Activated naive CD4-positive, alpha-beta T cell treated with anti-CD3 and anti-CD28 coated beads, Interleukin-2, amount 10 ng/mL, durations not matched to agents 7 days and 5 days (primary cell): ENCODE results near the gene TBXA2R.

ENCODE experiments used
- CTCF ChIA-PET: fragments of 350-600 bp; sonication (Branson Sonifier 250); formaldehyde crosslinking; loops from one replicate; lab custom pipeline; 2021; ENCODE audit warnings: antibody characterized with exemption; lab: Charles Lee
- DNase-seq: peaks from one replicate; pipeline ENCODE4 v3.0.0-alpha.2; 2020
- H3K27ac Mint-ChIP-seq: one replicate; pipeline ENCODE4 v1.8.0; 2021; ENCODE audit warnings: mild to moderate bottlenecking, moderate library complexity, mixed read lengths
- H3K27me3 Mint-ChIP-seq: one replicate; pipeline ENCODE4 v1.8.0; 2021; ENCODE audit warnings: mild to moderate bottlenecking, mixed read lengths
- H3K36me3 Mint-ChIP-seq: one replicate; pipeline ENCODE4 v1.8.0; 2021; ENCODE audit warnings: mixed read lengths
- H3K4me1 Mint-ChIP-seq: one replicate; pipeline ENCODE4 v1.8.0; 2021; ENCODE audit warnings: mixed read lengths
- H3K4me3 Mint-ChIP-seq: one replicate; pipeline ENCODE4 v1.8.0; 2021; ENCODE audit warnings: mild to moderate bottlenecking, moderate library complexity, mixed read lengths
- H3K9me3 Mint-ChIP-seq: one replicate; pipeline ENCODE4 v1.8.0; 2021; ENCODE audit warnings: mixed read lengths

TBXA2R gene

GRCh38 chr19:3556978-3557460 lies 49.7 kb downstream of the TBXA2R start:
- H3K9me3 Mint-ChIP-seq = no peaks in the 10 kb centered on the region
- CTCF ChIA-PET = interaction anchor here (6.6 kb wide), 1 partner anchor 11 kb away, joined by 42 read pairs; no protein-coding TSS in a partner anchor
- H3K4me1 Mint-ChIP-seq = peaks cover 47% of the 10 kb centered on the region
- peak overlapping the region; percentile 96 for H3K4me3 Mint-ChIP-seq
- H3K27ac Mint-ChIP-seq = peak overlapping the region; percentile 86
- peak; percentile 70 for DNase-seq
- H3K27me3 Mint-ChIP-seq = no peaks in the 10 kb centered on the region
- peaks cover 15% of the 10 kb centered on the region for H3K36me3 Mint-ChIP-seq

GRCh38 chr19:3556423-3556977 lies 50.2 kb downstream of the TBXA2R start:
- DNase-seq = no peak
- H3K27me3 Mint-ChIP-seq = no peaks in the 10 kb centered on the region
- peaks cover 51% of the 10 kb centered on the region for H3K4me1 Mint-ChIP-seq
- CTCF ChIA-PET = interaction anchor here (1.2 to 6.6 kb wide), 2 partner anchors 10 to 28 kb away, joined by 3 to 42 read pairs; partner anchors contain the start of gene GIPC3
- H3K4me3 Mint-ChIP-seq = peak overlapping the region; percentile 96
- peak overlapping the region; percentile 86 for H3K27ac Mint-ChIP-seq
- H3K9me3 Mint-ChIP-seq = no peaks in the 10 kb centered on the region
- peaks cover 16% of the 10 kb centered on the region for H3K36me3 Mint-ChIP-seq

GRCh38 chr19:3555653-3556422 lies 50.8 kb downstream of the TBXA2R start:
- Mint-ChIP-seq H3K36me3 (peaks cover 18% of the 10 kb centered on the region), H3K27me3 (no peaks in the 10 kb centered on the region), H3K9me3 (no peaks in the 10 kb centered on the region), H3K4me3 (peak overlapping the region; percentile 96), H3K4me1 (peaks cover 53% of the 10 kb centered on the region), H3K27ac (peak overlapping the region; percentile 96)
- CTCF ChIA-PET = interaction anchor here (1.2 to 6.6 kb wide), 2 partner anchors 9 to 29 kb away, joined by 3 to 42 read pairs; partner anchors contain the start of gene GIPC3
- DNase-seq = no peak

- Mint-ChIP-seq H3K9me3 (no peaks in the 10 kb centered on the region), H3K4me3 (peak overlapping the region; percentile 96), H3K27me3 (no peaks in the 10 kb centered on the region), H3K36me3 (peaks cover 20% of the 10 kb centered on the region), H3K4me1 (peaks cover 53% of the 10 kb centered on the region), H3K27ac (peak overlapping the region; percentile 96)
- peak; percentile 70 for DNase-seq
- CTCF ChIA-PET = interaction anchor here (1.2 to 6.6 kb wide), 2 partner anchors 8 to 33 kb away, joined by 3 to 42 read pairs; no protein-coding TSS in a partner anchor
Measured at GRCh38 chr19:3554254-3555083, 52.2 kb downstream of the TBXA2R start.

- Mint-ChIP-seq H3K9me3 (no peaks in the 10 kb centered on the region), H3K36me3 (peaks cover 22% of the 10 kb centered on the region), H3K4me1 (peaks cover 45% of the 10 kb centered on the region), H3K27me3 (no peaks in the 10 kb centered on the region), H3K27ac (no peak overlapping the region), H3K4me3 (no peak overlapping the region)
- DNase-seq = no peak
- CTCF ChIA-PET = no interaction called here
Measured at GRCh38 chr19:3551792-3552095, 54.9 kb downstream of the TBXA2R start.

- H3K4me3 Mint-ChIP-seq = no peak overlapping the region
- no peaks in the 10 kb centered on the region for H3K9me3 Mint-ChIP-seq
- peaks cover 39% of the 10 kb centered on the region for H3K4me1 Mint-ChIP-seq
- no peak for DNase-seq
- no peaks in the 10 kb centered on the region for H3K27me3 Mint-ChIP-seq
- CTCF ChIA-PET = no interaction called here
- peak overlapping the region; percentile 55 for H3K27ac Mint-ChIP-seq
- H3K36me3 Mint-ChIP-seq = peaks cover 21% of the 10 kb centered on the region
Measured at GRCh38 chr19:3550947-3551791, 55.5 kb downstream of the TBXA2R start.

GRCh38 chr19:3549816-3550215 lies 56.9 kb downstream of the TBXA2R start:
- CTCF ChIA-PET = no interaction called here
- no peaks in the 10 kb centered on the region for H3K27me3 Mint-ChIP-seq
- no peak overlapping the region for H3K27ac Mint-ChIP-seq
- H3K4me3 Mint-ChIP-seq = no peak overlapping the region
- no peaks in the 10 kb centered on the region for H3K9me3 Mint-ChIP-seq
- no peak for DNase-seq
- peaks cover 26% of the 10 kb centered on the region for H3K4me1 Mint-ChIP-seq
- H3K36me3 Mint-ChIP-seq = peaks cover 25% of the 10 kb centered on the region

- H3K27ac Mint-ChIP-seq = peak overlapping the region; percentile 28
- H3K4me3 Mint-ChIP-seq = no peak overlapping the region
- DNase-seq = no peak
- CTCF ChIA-PET = interaction anchor here (5.4 kb wide), 1 partner anchor 8 kb away, joined by 42 read pairs; the partner anchor contains the start of gene MFSD12
- no peaks in the 10 kb centered on the region for H3K27me3 Mint-ChIP-seq
- H3K9me3 Mint-ChIP-seq = no peaks in the 10 kb centered on the region
- peaks cover 16% of the 10 kb centered on the region for H3K4me1 Mint-ChIP-seq
- H3K36me3 Mint-ChIP-seq = peaks cover 21% of the 10 kb centered on the region
Measured at GRCh38 chr19:3548606-3549005, 58.1 kb downstream of the TBXA2R start.

GRCh38 chr19:3547767-3548282 lies 58.9 kb downstream of the TBXA2R start:
- H3K27me3 Mint-ChIP-seq = no peaks in the 10 kb centered on the region
- H3K36me3 Mint-ChIP-seq = peaks cover 17% of the 10 kb centered on the region
- peaks cover 10% of the 10 kb centered on the region for H3K4me1 Mint-ChIP-seq
- no peaks in the 10 kb centered on the region for H3K9me3 Mint-ChIP-seq
- DNase-seq = no peak
- CTCF ChIA-PET = interaction anchor here (5.4 kb wide), 1 partner anchor 9 kb away, joined by 42 read pairs; the partner anchor contains the start of gene MFSD12
- H3K27ac Mint-ChIP-seq = no peak overlapping the region
- no peak overlapping the region for H3K4me3 Mint-ChIP-seq

- peak; percentile 46 for DNase-seq
- Mint-ChIP-seq H3K36me3 (peaks cover 16% of the 10 kb centered on the region), H3K27me3 (no peaks in the 10 kb centered on the region), H3K27ac (no peak overlapping the region), H3K4me3 (no peak overlapping the region), H3K9me3 (no peaks in the 10 kb centered on the region), H3K4me1 (peaks cover 5% of the 10 kb centered on the region)
- CTCF ChIA-PET = interaction anchor here (1.1 to 5.4 kb wide), 2 partner anchors 9 to 71 kb away, joined by 3 to 42 read pairs; partner anchors contain the start of gene MFSD12
Measured at GRCh38 chr19:3547301-3547731, 59.4 kb downstream of the TBXA2R start.

GRCh38 chr19:3546119-3546518 lies 60.6 kb downstream of the TBXA2R start:
- Mint-ChIP-seq H3K27ac (peak overlapping the region; percentile 80), H3K36me3 (peaks cover 15% of the 10 kb centered on the region), H3K9me3 (no peaks in the 10 kb centered on the region)

GRCh38 chr19:3545669-3546034 lies 61.0 kb downstream of the TBXA2R start:
- CTCF ChIA-PET = interaction anchor here (0.9 to 5.4 kb wide), 10 partner anchors 11 to 192 kb away, joined by 3 to 42 read pairs (median 4); partner anchors contain the start of gene MFSD12
- no peaks in the 10 kb centered on the region for H3K9me3 Mint-ChIP-seq
- H3K27me3 Mint-ChIP-seq = no peaks in the 10 kb centered on the region
- DNase-seq = no peak
- no peak overlapping the region for H3K4me3 Mint-ChIP-seq
- peaks cover 13% of the 10 kb centered on the region for H3K36me3 Mint-ChIP-seq
- H3K4me1 Mint-ChIP-seq = no peaks in the 10 kb centered on the region
- H3K27ac Mint-ChIP-seq = peak overlapping the region; percentile 80

More at GRCh38 chr19:3546119-3546518, 60.6 kb downstream of the TBXA2R start:
- DNase-seq = no peak
- Mint-ChIP-seq H3K4me3 (no peak overlapping the region), H3K27me3 (no peaks in the 10 kb centered on the region), H3K4me1 (no peaks in the 10 kb centered on the region)
- CTCF ChIA-PET = interaction anchor here (0.9 to 5.4 kb wide), 7 partner anchors 11 to 160 kb away, joined by 3 to 42 read pairs (median 5); partner anchors contain the start of gene MFSD12
